HepG2 (cell line): ENCODE results near the gene MS4A10. TPM values are rescaled to one million over a fixed set of nuclear protein-coding genes. Genes with fewer than 3 reads are reported as not detected.
A peak's percentile ranks its signal among the peaks of the same experiment; 100 is the strongest.

Experiments used
- ATAC-seq: fragments of 200-7000 bp; cut with Tn5 transposase; 3 replicates; pipeline ENCODE4 v1.9.1; 2020; ENCODE audit warnings: mild to moderate bottlenecking, moderate library complexity
- BruUV-seq: library from RNA; stranded (reverse); fragments of 400-500 nt; replicated peaks from 2 replicates; lab custom pipeline; 2021; lab: Mats Ljungman, UMichigan
- CTCF ChIA-PET: fragments of 300-600 bp; formaldehyde crosslinking; extraction: SDS; loops from one replicate; lab custom pipeline; 2021; ENCODE audit warnings: low total read pairs, inconsistent platforms, low intra/inter-chr PET ratio; lab: Yijun Ruan, JAX
- POLR2A ChIA-PET: fragments of 350-600 bp; sonication (Branson Sonifier 250); formaldehyde crosslinking; loops from one replicate; lab custom pipeline; 2020; ENCODE audit warnings: antibody characterized with exemption, inconsistent platforms; lab: Yijun Ruan, JAX
- DNase-seq: peaks from one replicate; pipeline ENCODE4 v3.0.0-alpha.2; 2015; ENCODE audit warnings: low spot score
- FAIRE-seq: peaks from 3 replicates; lab custom pipeline; 2011; peaks lifted over from hg19 to GRCh38; lab: Jason Lieb, UNC
- H2AFZ ChIP-seq: one replicate; pipeline ENCODE4 v1.6.1; 2011; ENCODE audit warnings: low read length, inconsistent platforms
- H3K27ac ChIP-seq: fragments of 300-600 bp; 3 replicates; pipeline ENCODE4 v1.8.0; 2011; ENCODE audit warnings: mixed run types, mild to moderate bottlenecking, mixed read lengths, low read length, inconsistent platforms; ENCODE audit not compliant: insufficient read depth; ENCODE audit errors: extremely low read length
- H3K27me3 ChIP-seq, 2 experiments: fragments of 200-600 bp in 1 of 2; 2 replicates in 1 of 2; 3 replicates in 1 of 2; pipeline versions ENCODE4 v1.6.0 to v1.8.0; 2011; ENCODE audit warnings: low read length in 2 of 2, mild to moderate bottlenecking in 2 of 2, moderate library complexity in 2 of 2, inconsistent platforms in 1 of 2; ENCODE audit not compliant: insufficient read depth in 2 of 2, control insufficient read depth in 1 of 2
- H3K36me3 ChIP-seq, 2 experiments: fragments of 200-600 bp in 1 of 2; replicated peaks in 1 of 2; 2 replicates in 1 of 2; 3 replicates in 1 of 2; pipeline versions ENCODE4 v1.5.1 to v1.8.0; 2011; ENCODE audit warnings: low read length in 2 of 2, inconsistent platforms in 1 of 2; ENCODE audit not compliant: insufficient read depth in 2 of 2, control insufficient read depth in 1 of 2
- H3K4me1 ChIP-seq: 2 replicates; pipeline ENCODE4 v1.5.1; 2012; ENCODE audit warnings: low read length, inconsistent platforms; ENCODE audit not compliant: insufficient read depth
- H3K4me2 ChIP-seq: 2 replicates; pipeline ENCODE4 v1.6.0; 2011; ENCODE audit warnings: low read depth, low read length, inconsistent platforms
- H3K4me3 ChIP-seq, 3 experiments: fragments of 200-600 bp in 1 of 3; sonication (generic), shearing (Covaris generic) in 1 of 3; replicated peaks in 1 of 3; 2 replicates each; pipeline ENCODE4 v1.5.1; 2011 to 2016; ENCODE audit warnings: low read length in 3 of 3, inconsistent platforms in 2 of 3, low read depth in 2 of 3, mild to moderate bottlenecking in 2 of 3, control low read depth in 1 of 3, mixed read lengths in 1 of 3; ENCODE audit not compliant: insufficient read depth in 1 of 3
- H3K79me2 ChIP-seq: one replicate; pipeline ENCODE4 v1.6.1; 2011; ENCODE audit warnings: low read length, inconsistent platforms; ENCODE audit not compliant: insufficient read depth
- H3K9ac ChIP-seq: 2 replicates; pipeline ENCODE4 v1.6.0; 2011; ENCODE audit warnings: mild to moderate bottlenecking, low read depth, low read length, inconsistent platforms; ENCODE audit not compliant: insufficient read depth
- H3K9me3 ChIP-seq: 2 replicates; pipeline ENCODE4 v1.5.1; 2012; ENCODE audit warnings: mild to moderate bottlenecking, low read length
- H4K20me1 ChIP-seq: 2 replicates; pipeline ENCODE4 v1.6.0; 2011; ENCODE audit warnings: inconsistent platforms, mild to moderate bottlenecking, low read length, moderate library complexity; ENCODE audit not compliant: insufficient read depth
- NFYB ChIP-seq: sonication (generic); formaldehyde crosslinking; IDR thresholded peaks from 2 replicates; pipeline ENCODE4 v1.4.0; 2020; ENCODE audit warnings: missing genetic modification reagents
- ZIK1 ChIP-seq: sonication (generic); formaldehyde crosslinking; IDR thresholded peaks from 2 replicates; pipeline ENCODE4 v1.5.0; 2020; ENCODE audit warnings: mild to moderate bottlenecking, low read depth, missing genetic modification reagents, borderline replicate concordance
- ZMYM3 ChIP-seq: sonication (generic); formaldehyde crosslinking; IDR thresholded peaks from 2 replicates; pipeline ENCODE4 v1.5.1; 2020; ENCODE audit warnings: mild to moderate bottlenecking, missing genetic modification reagents
- ZNF329 ChIP-seq: sonication (generic); formaldehyde crosslinking; IDR thresholded peaks from 2 replicates; pipeline ENCODE4 v1.9.0; 2021; ENCODE audit warnings: low read depth, mild to moderate bottlenecking, missing genetic modification reagents
- WGBS: methylation state at CpG from one replicate; pipeline ENCODE4 v1.1.6; 2017; ENCODE audit warnings: low lambda C conversion rate; 5-methylcytosine and 5-hydroxymethylcytosine counted together
- in situ Hi-C: cut with HindIII; loops from 2 replicates; pipeline ENCODE4 v1.10.0; 2017; ENCODE audit warnings: low pct_unique_long_range_greater_than_20kb; ENCODE audit not compliant: extremely low pct_ligation_motif_present
- intact Hi-C: fragments of 100-400 bp; cut with micrococcal nuclease; formaldehyde crosslinking; loops from one replicate; pipeline ENCODE4 v1.10.0; 2022; ENCODE audit not compliant: unreplicated experiment
- polyA plus RNA-seq, 8 experiments: library from polyadenylated mRNA; depleted of rRNA in 3 of 8; stranded (reverse) in 7 of 8; unstranded in 1 of 8; fragments of >200 nt; fragmentation: Illumina TruSeq in 4 of 8; extraction: Trizol in 4 of 8; gene quantifications; 2 replicates each; pipeline versions ENCODE4 v1.2.1 to v1.2.3, GENCODE V29; 2011 to 2016; ENCODE audit warnings: low read depth in 4 of 8, missing spikeins in 1 of 8, mixed read lengths in 1 of 8; ENCODE audit not compliant: insufficient read depth in 1 of 8
- total RNA-seq, 5 experiments: library from RNA; depleted of rRNA; stranded (reverse); fragments of >200 nt; fragmentation: Illumina TruSeq; extraction: Trizol; gene quantifications; 2 replicates each; pipeline ENCODE4 v1.2.3, GENCODE V29; 2016; ENCODE audit warnings: low read depth in 1 of 5
- TF ChIP-seq, protein P1 (sequence below): sonication (generic); formaldehyde crosslinking; conservative IDR thresholded peaks from 2 replicates; pipeline ENCODE4 v1.4.0; 2020; ENCODE audit warnings: missing genetic modification reagents
- TF ChIP-seq, protein P2 (sequence below): sonication (generic); formaldehyde crosslinking; IDR thresholded peaks from 2 replicates; pipeline ENCODE4 v1.8.0; 2022; ENCODE audit warnings: mild to moderate bottlenecking, missing genetic modification reagents, moderate library complexity
- TF ChIP-seq, protein P3 (sequence below): sonication (generic); formaldehyde crosslinking; IDR thresholded peaks from 2 replicates; pipeline ENCODE4 v1.4.0; 2020; ENCODE audit warnings: missing genetic modification reagents
- TF ChIP-seq, protein P4 (sequence below): fragments of 450-650 bp; IDR thresholded peaks from 2 replicates; pipeline ENCODE4 v1.6.1; 2016

The MS4A10 gene
- total and polyA plus RNA-seq, 2 of the 13 experiments (the other 11 are each of a cell fraction or from before 2014, with no cell fraction given) = not detected

DNA sequence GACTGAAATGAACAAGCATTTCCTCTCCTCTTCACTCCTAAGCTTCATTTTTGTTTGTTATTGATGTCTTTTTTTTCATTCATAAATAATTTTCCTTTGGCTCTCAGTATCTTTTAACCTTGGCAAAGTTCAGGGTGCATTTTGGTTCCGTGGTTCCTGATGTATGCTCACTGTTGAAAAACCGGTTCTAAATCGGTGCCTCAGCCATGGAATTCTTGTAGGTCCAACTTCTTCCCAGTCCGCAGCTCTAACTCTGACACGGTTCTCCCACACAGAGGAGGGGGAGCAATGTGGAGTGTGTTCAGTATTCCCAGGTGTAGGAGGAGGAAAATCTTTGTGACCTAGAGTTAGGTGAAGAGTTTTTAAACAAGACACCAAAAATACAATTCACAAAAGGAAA, 41.0 kb upstream of the MS4A10 start (continued):
- TF ChIP-seq NFYB (CRISPR knock-in tag) (no peak), ZIK1 (CRISPR knock-in tag) (no peak), ZNF329 (CRISPR knock-in tag) (no peak)
- TF ChIP-seq, protein P1, sequence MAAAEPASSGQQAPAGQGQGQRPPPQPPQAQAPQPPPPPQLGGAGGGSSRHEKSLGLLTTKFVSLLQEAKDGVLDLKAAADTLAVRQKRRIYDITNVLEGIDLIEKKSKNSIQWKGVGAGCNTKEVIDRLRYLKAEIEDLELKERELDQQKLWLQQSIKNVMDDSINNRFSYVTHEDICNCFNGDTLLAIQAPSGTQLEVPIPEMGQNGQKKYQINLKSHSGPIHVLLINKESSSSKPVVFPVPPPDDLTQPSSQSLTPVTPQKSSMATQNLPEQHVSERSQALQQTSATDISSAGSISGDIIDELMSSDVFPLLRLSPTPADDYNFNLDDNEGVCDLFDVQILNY (CRISPR knock-in tag) = no peak

DNA sequence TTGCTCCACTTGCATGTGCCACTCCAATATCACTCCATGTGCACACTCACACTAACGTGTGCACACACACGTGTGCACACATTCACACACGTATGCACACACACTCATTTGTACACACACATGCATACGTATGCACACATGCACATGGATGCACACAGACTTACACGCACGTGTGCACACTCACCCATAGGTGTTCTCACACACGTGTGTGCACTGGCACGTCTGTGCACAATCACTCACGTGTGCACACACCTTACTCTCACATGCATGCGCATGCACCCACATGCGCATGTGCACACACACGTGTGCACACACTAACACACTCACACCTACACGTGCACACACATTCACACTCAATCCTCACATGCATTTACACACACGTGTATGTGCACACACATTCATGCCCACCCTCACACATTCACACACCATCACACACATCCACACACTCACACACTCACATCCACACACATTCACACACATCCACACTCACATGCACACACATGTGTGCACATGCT, 37.7 kb upstream of the MS4A10 start:
- ATAC-seq = no peak
- 44% methylated on average over 14 of the region's 14 CpGs for WGBS

More for the DNA sequence above, 37.7 kb upstream of the MS4A10 start:
- no peaks in the 10 kb centered on the region for H3K9me3 ChIP-seq
- intact Hi-C loops = no loop called here
- in situ Hi-C loops = no loop called here
- H3K4me2 ChIP-seq = no peak overlapping the region
- no peak overlapping the region for H2AFZ ChIP-seq
- FAIRE-seq (no peak), DNase-seq (no peak)
- H3K27me3 ChIP-seq = no peaks in the 10 kb centered on the region
- no peak overlapping the region for H3K9ac ChIP-seq
- POLR2A ChIA-PET = no interaction called here
- no peaks in the 10 kb centered on the region for H3K36me3 ChIP-seq
- no peak overlapping the region for H3K4me3 ChIP-seq
- H3K79me2 ChIP-seq = no peaks in the 10 kb centered on the region
- CTCF ChIA-PET = no interaction called here
- BruUV-seq = no TSS peak
- TF ChIP-seq, protein P2, sequence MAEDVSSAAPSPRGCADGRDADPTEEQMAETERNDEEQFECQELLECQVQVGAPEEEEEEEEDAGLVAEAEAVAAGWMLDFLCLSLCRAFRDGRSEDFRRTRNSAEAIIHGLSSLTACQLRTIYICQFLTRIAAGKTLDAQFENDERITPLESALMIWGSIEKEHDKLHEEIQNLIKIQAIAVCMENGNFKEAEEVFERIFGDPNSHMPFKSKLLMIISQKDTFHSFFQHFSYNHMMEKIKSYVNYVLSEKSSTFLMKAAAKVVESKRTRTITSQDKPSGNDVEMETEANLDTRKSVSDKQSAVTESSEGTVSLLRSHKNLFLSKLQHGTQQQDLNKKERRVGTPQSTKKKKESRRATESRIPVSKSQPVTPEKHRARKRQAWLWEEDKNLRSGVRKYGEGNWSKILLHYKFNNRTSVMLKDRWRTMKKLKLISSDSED = no peak
- TF ChIP-seq ZMYM3 (CRISPR knock-in tag) = no peak
- TF ChIP-seq, protein P3, sequence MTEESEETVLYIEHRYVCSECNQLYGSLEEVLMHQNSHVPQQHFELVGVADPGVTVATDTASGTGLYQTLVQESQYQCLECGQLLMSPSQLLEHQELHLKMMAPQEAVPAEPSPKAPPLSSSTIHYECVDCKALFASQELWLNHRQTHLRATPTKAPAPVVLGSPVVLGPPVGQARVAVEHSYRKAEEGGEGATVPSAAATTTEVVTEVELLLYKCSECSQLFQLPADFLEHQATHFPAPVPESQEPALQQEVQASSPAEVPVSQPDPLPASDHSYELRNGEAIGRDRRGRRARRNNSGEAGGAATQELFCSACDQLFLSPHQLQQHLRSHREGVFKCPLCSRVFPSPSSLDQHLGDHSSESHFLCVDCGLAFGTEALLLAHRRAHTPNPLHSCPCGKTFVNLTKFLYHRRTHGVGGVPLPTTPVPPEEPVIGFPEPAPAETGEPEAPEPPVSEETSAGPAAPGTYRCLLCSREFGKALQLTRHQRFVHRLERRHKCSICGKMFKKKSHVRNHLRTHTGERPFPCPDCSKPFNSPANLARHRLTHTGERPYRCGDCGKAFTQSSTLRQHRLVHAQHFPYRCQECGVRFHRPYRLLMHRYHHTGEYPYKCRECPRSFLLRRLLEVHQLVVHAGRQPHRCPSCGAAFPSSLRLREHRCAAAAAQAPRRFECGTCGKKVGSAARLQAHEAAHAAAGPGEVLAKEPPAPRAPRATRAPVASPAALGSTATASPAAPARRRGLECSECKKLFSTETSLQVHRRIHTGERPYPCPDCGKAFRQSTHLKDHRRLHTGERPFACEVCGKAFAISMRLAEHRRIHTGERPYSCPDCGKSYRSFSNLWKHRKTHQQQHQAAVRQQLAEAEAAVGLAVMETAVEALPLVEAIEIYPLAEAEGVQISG (CRISPR knock-in tag) = no peak
- TF ChIP-seq, protein P4, sequence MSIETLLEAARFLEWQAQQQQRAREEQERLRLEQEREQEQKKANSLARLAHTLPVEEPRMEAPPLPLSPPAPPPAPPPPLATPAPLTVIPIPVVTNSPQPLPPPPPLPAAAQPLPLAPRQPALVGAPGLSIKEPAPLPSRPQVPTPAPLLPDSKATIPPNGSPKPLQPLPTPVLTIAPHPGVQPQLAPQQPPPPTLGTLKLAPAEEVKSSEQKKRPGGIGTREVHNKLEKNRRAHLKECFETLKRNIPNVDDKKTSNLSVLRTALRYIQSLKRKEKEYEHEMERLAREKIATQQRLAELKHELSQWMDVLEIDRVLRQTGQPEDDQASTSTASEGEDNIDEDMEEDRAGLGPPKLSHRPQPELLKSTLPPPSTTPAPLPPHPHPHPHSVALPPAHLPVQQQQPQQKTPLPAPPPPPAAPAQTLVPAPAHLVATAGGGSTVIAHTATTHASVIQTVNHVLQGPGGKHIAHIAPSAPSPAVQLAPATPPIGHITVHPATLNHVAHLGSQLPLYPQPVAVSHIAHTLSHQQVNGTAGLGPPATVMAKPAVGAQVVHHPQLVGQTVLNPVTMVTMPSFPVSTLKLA = peak; percentile 100
- no peaks in the 10 kb centered on the region for H3K4me1 ChIP-seq
- H4K20me1 ChIP-seq = no peaks in the 10 kb centered on the region
- no peak overlapping the region for H3K27ac ChIP-seq
